Transverse colon (tissue), 4 donors: ENCODE data around the gene MDH1. TPM values are rescaled to one million over a fixed set of nuclear protein-coding genes. Genes with fewer than 3 reads are reported as not detected.
"Not testable (repeated sequence)": the region's sequence is repeated elsewhere in the genome, so short reads cannot be mapped to it uniquely, and the experiment has no call there.

ENCODE experiments used
- DNase-seq: peaks from one replicate; pipeline ENCODE4 v3.0.0-alpha.2; 2019
- H3K27ac ChIP-seq, 4 donors: fragments of 200-600 bp; sonication (generic); 2 replicates each; pipeline ENCODE4 v1.5.1; 2016 to 2018; ENCODE audit warnings: inconsistent platforms in 4 of 4
- H3K27me3 ChIP-seq: fragments of 200-600 bp; sonication (generic); 2 replicates; pipeline ENCODE4 v1.5.1; 2017; ENCODE audit warnings: inconsistent platforms
- H3K36me3 ChIP-seq, 4 donors: fragments of 200-600 bp; sonication (generic); 2 replicates each; pipeline ENCODE4 v1.5.1; 2017 to 2019; ENCODE audit warnings: inconsistent platforms in 4 of 4
- H3K4me1 ChIP-seq, 4 donors: fragments of 200-600 bp; sonication (generic); 2 replicates each; pipeline ENCODE4 v1.5.1; 2017 to 2020; ENCODE audit warnings: inconsistent platforms in 4 of 4
- H3K4me3 ChIP-seq, 4 donors: fragments of 200-600 bp; sonication (generic); 1 replicate in 1 of 4; 2 replicates in 3 of 4; pipeline versions ENCODE4 v1.5.1 to v1.6.1; 2017 to 2019; ENCODE audit warnings: inconsistent platforms in 4 of 4
- H3K9me3 ChIP-seq, 2 donors: fragments of 200-600 bp; sonication (generic); 2 replicates each; pipeline ENCODE4 v1.5.1; 2017 to 2019; ENCODE audit warnings: inconsistent platforms in 2 of 2
- CTCF ChIP-seq, 5 experiments: fragments of 200-600 bp in 3 of 5; fragments of 450-650 bp in 2 of 5; sonication (generic) in 3 of 5; IDR thresholded peaks; 1 replicate in 2 of 5; 2 replicates in 3 of 5; pipeline ENCODE4 v1.5.1; 2016 to 2017; ENCODE audit warnings: antibody characterized with exemption in 5 of 5, inconsistent platforms in 3 of 5, mild to moderate bottlenecking in 2 of 5, moderate library complexity in 1 of 5
- EP300 ChIP-seq: sonication (generic); formaldehyde crosslinking; IDR thresholded peaks from one replicate; pipeline ENCODE4 v1.6.1; 2017; ENCODE audit warnings: antibody characterized with exemption, low read depth
- POLR2A ChIP-seq: fragments of 450-650 bp; IDR thresholded peaks from one replicate; pipeline ENCODE4 v1.6.1; 2016; ENCODE audit warnings: antibody characterized with exemption, mild to moderate bottlenecking, moderate library complexity
- POLR2AphosphoS5 ChIP-seq, 3 donors: sonication (generic); formaldehyde crosslinking; IDR thresholded peaks; one replicate each; pipeline ENCODE4 v1.6.1; 2016; ENCODE audit warnings: antibody characterized with exemption in 3 of 3
- WGBS, 2 donors: methylation state at CpG; one replicate each; pipeline ENCODE4 v1.1.5; 2018; ENCODE audit warnings: low coverage in 1 of 2; 5-methylcytosine and 5-hydroxymethylcytosine counted together
- in situ Hi-C, 4 donors: fragments of 200-750 bp; cut with MboI; loops; one replicate each; pipeline versions ENCODE4 v1.15.0 to v1.15.1; 2017; ENCODE audit warnings: low sequenced_read_pairs in 3 of 4, low pct_ligation_motif_present in 1 of 4, low pct_unique_long_range_greater_than_20kb in 1 of 4
- intact Hi-C: fragments of 100-400 bp; cut with DNase I; formaldehyde crosslinking; loops from one replicate; pipeline ENCODE4 v1.15.1; 2023; ENCODE audit warnings: low total_unique reads
- total RNA-seq, 4 donors: library from RNA; depleted of rRNA; stranded (reverse); fragments of >200 nt; gene quantifications; one replicate each; pipeline ENCODE4 v1.1.0, GENCODE V29; 2016

MDH1 gene
- total RNA-seq, 4 donors from 2014 or later: 55.5 to 179 (median 141) TPM

GRCh38 chr2:63553049-63553448, 35.7 kb upstream of the MDH1 start:
- WGBS, 2 donors: 74 to 75% methylated on average over 4 of the region's 4 CpGs
- intact Hi-C loops: no loop called here

DNA sequence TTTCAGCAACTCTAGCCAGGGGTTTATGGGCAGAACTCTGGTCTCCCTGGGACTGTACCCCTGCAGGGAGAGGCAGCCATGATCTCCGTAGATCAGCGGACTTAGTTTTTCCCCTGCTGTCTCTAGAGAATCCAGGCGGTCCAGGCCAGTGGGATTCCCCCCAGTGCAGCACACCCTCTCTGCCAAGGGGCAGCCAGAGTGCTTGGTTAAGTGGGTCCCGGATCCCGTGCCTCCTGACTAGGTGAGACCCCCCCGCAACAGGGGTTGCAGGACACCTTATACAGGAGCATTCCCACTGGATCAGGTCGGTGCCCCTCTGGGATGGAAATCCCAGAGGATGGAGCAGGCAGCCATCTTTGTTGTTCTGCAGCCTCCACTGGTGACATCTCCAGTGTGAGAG, 33.5 kb upstream of the MDH1 start:
- peaks cover 7 to 10% of the 10 kb centered on the region in 2 donors for H3K9me3 ChIP-seq
- no peaks in the 10 kb centered on the region for H3K36me3 ChIP-seq
- no peak overlapping the region for H3K27ac ChIP-seq
- in situ Hi-C loops (no loop called here), intact Hi-C loops (no loop called here)
- H3K4me3 ChIP-seq: no peak overlapping the region
- WGBS, 2 donors: 90% methylated on average over 7 of the region's 7 CpGs; no CpG with 5 or more reads in 1 of the 2 donors
- H3K27me3 ChIP-seq: no peaks in the 10 kb centered on the region
- TF ChIP-seq POLR2AphosphoS5 (IDR thresholded peaks at IDR 0.05) (no peak), POLR2A (no peak), CTCF (IDR thresholded peaks at IDR 0.05) (no peak), EP300 (no peak)
- H3K4me1 ChIP-seq: no peaks in the 10 kb centered on the region
- no peak for DNase-seq

More at GRCh38 chr2:63553049-63553448, 35.7 kb upstream of the MDH1 start:
- Histone ChIP-seq H3K4me3 (no peak overlapping the region), H3K9me3 (peaks cover 0 to under 1% of the 10 kb centered on the region in 2 donors), H3K4me1 (no peaks in the 10 kb centered on the region), H3K27ac (no peak overlapping the region), H3K36me3 (no peaks in the 10 kb centered on the region), H3K27me3 (no peaks in the 10 kb centered on the region)
- no peak for DNase-seq
- TF ChIP-seq POLR2A: no peak
- TF ChIP-seq CTCF (IDR thresholded peaks at IDR 0.05): no peak
- TF ChIP-seq POLR2AphosphoS5 (IDR thresholded peaks at IDR 0.05): no peak
- TF ChIP-seq EP300: no peak
- in situ Hi-C loops: no loop called here

DNA sequence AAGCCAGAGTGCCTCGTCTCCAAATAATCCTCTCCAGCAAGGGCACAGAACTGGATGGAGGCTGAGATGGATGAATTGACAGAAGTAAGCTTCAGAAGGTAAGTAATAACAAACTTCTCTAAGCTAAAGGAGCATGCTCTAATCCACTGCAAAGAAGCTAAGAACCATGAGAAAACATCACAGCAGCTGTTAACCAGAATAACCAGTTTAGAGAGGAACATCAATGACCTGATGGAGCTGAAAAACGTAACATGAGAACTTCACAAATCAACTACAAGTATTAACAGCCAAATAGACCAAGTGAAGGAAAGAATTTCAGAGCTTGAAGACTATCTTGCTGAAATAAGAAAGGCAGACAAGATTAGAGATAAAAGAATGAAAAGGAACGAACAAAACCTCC, 32.8 kb upstream of the MDH1 start:
- Histone ChIP-seq H3K4me1 (no peaks in the 10 kb centered on the region), H3K4me3 (no peak overlapping the region), H3K36me3 (no peaks in the 10 kb centered on the region), H3K27me3 (no peaks in the 10 kb centered on the region), H3K9me3 (peaks cover 7 to 10% of the 10 kb centered on the region in 2 donors), H3K27ac (no peak overlapping the region)
- intact Hi-C loops: no loop called here
- TF ChIP-seq POLR2A (no peak), CTCF (IDR thresholded peaks at IDR 0.05) (no peak)
- 92 to 100% methylated on average over 2 to 3 of the region's 3 CpGs for WGBS, 2 donors
- in situ Hi-C loops: no loop called here
- no peak for DNase-seq

- in situ Hi-C loops, H3K4me3 ChIP-seq, H3K9me3 ChIP-seq, DNase-seq, H3K4me1 ChIP-seq, H3K27ac ChIP-seq, intact Hi-C loops, H3K36me3 ChIP-seq, H3K27me3 ChIP-seq: not testable (repeated sequence)
Observed at GRCh38 chr2:63557819-63558218, 30.9 kb upstream of the MDH1 start.

DNA sequence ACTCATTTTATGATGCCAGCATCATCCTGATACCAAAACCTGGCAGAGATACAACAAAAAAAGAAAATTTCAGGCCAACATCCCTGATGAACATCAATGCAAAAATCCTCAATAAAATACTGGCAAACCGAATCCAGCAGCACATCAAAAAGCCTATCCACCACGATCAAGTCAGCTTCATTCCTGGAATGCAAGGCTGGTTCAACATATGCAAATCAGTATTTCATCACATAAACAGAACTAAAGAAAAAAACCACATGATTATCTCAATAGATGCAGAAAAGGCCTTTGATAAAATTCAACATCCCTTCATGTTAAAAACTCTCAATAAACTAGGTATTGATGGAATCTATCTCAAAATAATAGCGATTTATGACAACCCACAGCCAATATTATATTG, 29.8 kb upstream of the MDH1 start:
- H3K36me3 ChIP-seq, DNase-seq, intact Hi-C loops, H3K27me3 ChIP-seq, H3K4me1 ChIP-seq, in situ Hi-C loops, H3K27ac ChIP-seq, H3K4me3 ChIP-seq, H3K9me3 ChIP-seq: not testable (repeated sequence)
- 58 to 83% methylated on average over 2 to 3 of the region's 3 CpGs for WGBS, 2 donors
